GOT3 (cell line): ENCODE results near the gene PTPRT.

ENCODE experiments used
- DNase-seq: peaks from one replicate; lab custom pipeline; 2025; ENCODE audit warnings: mixed read lengths; lab: John Stamatoyannopoulos, UW

Gene PTPRT

GRCh38 chr20:42043921-42044320 lies 1145.8 kb downstream of the PTPRT start:
- no peak for DNase-seq

- DNase-seq, result no peak
Observed at GRCh38 chr20:42041000-42041565, 1148.6 kb downstream of the PTPRT start.

- no peak for DNase-seq
Observed at GRCh38 chr20:42027746-42028268, 1161.9 kb downstream of the PTPRT start.

- no peak for DNase-seq
Observed at GRCh38 chr20:42026599-42026998, 1163.1 kb downstream of the PTPRT start.

- no peak for DNase-seq
Observed at GRCh38 chr20:42024653-42025052, 1165.1 kb downstream of the PTPRT start.
